GM21447 (cell line): Measurements from ENCODE around the gene CTNNBIP1.

Experiments
- ATAC-seq: cut with Tn5 transposase; IDR thresholded peaks from one replicate; pipeline ENCODE4 v1.9.1; 2021; ENCODE audit not compliant: unreplicated experiment

The CTNNBIP1 gene

DNA sequence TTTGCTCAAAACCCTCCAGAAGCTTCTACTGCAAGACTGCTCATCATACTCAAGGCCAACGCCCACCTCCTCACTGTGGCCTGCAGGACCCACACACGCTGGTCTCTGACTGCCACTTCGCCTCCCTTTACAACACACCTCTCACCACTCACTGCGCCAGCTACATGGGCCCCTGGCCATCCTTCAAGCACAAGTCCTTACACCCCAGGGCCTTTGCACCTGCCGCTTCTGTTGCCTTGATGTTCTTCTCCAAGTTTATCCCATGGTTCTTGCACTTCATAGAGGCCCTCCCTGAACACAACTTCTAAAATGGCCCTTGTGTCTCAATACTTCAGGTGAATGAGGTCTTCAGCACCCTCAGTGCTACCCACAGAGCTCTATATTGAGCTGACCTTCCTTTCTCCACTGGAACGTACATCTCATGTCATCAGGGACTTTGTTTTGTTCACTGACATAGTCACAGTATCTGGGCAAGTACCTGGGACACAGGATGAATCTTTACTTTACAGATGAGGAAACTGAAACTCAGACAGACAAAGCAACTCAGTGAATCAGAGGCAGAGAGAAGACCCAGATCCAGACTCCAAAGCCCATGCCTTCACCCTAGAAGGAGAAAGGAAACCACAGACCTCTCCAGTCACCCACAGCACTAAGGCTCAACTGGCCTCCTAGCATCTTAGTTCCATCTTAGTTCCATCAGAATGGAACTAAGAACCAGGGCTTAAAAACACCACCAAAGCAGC, 51.6 kb downstream of the CTNNBIP1 start:
- ATAC-seq: no peak

DNA sequence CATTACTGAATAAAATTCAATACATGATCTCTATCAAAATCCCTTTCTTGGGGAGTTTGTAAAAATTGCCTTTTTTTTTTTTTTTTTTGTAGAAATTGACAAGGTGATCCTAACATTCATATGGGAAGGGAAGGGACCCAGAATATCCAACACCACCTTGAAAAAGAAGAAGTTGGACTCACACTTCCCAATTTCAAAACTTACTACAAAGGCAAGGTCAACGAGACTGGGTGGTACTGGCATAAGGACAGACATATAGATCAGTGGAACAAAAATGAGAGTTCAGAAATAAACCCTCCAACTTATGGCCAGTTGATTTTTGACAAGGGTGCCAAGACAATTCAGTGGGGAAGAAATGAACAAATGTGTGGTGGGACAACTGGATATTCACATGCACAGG, 54.9 kb downstream of the CTNNBIP1 start:
- ATAC-seq: no peak

- no peak for ATAC-seq
Observed at GRCh38 chr1:9853249-9853595, 56.8 kb downstream of the CTNNBIP1 start.

- ATAC-seq: no peak
Observed at GRCh38 chr1:9852410-9853248, 57.4 kb downstream of the CTNNBIP1 start.

- no peak for ATAC-seq
Observed at GRCh38 chr1:9852004-9852403, 58.1 kb downstream of the CTNNBIP1 start.

GRCh38 chr1:9850442-9851162, 59.5 kb downstream of the CTNNBIP1 start:
- no peak for ATAC-seq

DNA sequence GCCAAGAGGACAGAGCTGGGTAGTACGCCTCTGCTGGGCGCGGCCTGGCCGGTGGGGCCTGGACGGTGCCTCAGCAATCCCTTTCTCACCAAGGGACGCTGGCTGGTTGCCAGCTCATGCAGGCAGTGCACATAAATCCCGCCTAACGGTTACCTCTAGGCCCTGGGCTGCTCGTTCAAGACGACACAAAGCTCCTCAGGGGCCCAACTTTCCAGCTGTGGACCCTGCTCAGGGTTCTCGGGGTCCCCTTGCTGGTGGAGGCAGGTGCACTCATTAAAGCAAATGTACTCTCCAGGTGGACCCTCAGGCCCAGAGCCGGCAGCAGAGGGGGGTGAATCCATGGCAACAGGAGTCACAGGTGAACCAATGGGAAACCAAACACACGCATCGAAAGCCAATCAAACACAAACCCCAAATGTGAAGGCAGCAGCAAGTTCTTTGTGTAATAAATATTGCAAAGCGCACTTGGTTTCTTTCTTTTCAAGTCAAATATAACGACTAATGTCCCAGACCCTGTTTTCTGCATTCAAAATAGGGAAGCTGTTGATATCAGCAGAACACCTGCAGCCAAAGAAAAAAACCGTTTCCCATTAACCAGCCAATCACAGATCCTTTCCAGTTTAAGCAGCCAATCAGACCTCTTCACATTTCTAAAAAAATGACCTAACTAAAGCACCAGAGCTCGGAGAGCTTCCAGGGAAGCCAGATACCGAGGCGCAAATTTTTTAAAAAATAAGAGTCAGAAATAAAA, 60.2 kb downstream of the CTNNBIP1 start:
- no peak for ATAC-seq

DNA sequence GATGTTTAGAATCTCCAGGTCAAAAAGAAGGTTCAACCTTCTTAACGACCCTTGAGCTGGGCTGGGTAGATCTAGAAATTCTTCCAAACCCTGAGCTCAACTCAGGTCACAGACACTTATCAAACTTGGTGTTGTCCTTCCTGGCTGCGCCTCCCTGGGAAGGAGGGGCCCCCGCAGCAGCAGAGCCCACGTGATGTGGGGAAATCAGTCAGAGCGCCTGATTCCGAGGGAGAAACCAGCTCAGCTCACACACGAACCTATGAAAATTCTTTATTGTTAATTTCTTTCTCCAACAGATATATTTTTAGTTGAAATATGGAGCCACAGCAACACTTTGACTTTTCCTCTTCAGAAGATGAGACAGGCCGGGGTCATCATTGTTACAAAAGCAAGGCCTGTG, 62.0 kb downstream of the CTNNBIP1 start:
- no peak for ATAC-seq

DNA sequence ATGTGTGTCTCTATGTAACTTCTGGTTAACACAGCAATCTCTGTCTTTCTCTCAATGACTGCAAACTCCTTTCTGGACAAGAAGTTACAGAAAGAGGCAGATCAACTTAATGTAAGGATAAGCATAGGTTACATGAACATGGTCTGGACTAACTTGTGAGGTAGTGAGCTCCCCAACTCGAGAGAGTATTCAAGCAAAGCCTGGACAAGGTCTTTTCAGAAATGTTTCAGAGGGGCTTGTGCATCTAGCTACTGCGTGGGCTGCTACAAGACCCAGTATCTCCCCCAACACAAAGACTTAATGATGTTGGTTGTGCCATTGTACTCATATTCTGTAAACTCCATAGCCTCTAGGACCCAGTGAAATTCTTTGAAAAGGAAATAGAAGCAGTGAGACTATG, 62.8 kb downstream of the CTNNBIP1 start:
- no peak for ATAC-seq

- no peak for ATAC-seq
Observed at GRCh38 chr1:9846611-9847171, 63.4 kb downstream of the CTNNBIP1 start.

- no peak for ATAC-seq
Observed at GRCh38 chr1:9845914-9846313, 64.2 kb downstream of the CTNNBIP1 start.

GRCh38 chr1:9844756-9845155, 65.3 kb downstream of the CTNNBIP1 start:
- ATAC-seq: no peak

DNA sequence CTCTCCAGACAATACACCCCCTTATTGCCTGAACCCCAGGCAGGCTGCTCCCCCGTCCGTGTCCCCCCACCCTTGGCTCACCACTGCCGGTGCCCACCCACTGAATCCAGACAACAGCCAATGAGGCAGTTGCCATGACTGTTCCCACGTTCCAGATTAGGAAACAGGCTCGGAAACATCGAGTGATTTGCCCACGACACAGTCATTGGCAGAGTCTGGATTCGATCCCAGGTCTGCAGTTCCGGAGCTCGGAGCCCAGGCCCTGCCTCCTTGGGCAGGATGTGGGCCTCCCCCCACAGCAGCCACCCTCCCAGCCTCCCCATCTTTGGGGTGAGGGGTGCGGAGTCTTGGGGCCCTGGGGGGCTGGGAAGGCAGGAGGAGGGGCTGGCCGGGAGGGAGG, 66.0 kb downstream of the CTNNBIP1 start:
- no peak for ATAC-seq

DNA sequence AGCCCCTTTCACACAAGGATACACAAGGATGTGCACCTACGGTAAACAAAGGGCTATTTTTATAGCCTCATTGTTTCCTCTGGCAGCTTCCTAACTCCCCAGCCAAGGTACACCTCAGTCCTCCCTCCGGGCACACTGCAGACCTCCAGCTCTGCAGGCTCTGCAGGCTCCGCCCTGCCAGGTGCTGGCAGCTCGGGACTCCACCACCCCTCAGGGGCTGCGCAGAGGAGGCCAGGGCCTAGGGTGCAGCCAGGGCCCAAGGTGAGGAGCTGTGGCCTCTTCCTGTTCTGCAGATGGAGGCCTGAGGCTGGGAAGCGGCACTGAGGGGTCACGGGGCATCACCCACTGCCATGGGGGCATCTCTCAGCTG, 66.5 kb downstream of the CTNNBIP1 start:
- no peak for ATAC-seq

DNA sequence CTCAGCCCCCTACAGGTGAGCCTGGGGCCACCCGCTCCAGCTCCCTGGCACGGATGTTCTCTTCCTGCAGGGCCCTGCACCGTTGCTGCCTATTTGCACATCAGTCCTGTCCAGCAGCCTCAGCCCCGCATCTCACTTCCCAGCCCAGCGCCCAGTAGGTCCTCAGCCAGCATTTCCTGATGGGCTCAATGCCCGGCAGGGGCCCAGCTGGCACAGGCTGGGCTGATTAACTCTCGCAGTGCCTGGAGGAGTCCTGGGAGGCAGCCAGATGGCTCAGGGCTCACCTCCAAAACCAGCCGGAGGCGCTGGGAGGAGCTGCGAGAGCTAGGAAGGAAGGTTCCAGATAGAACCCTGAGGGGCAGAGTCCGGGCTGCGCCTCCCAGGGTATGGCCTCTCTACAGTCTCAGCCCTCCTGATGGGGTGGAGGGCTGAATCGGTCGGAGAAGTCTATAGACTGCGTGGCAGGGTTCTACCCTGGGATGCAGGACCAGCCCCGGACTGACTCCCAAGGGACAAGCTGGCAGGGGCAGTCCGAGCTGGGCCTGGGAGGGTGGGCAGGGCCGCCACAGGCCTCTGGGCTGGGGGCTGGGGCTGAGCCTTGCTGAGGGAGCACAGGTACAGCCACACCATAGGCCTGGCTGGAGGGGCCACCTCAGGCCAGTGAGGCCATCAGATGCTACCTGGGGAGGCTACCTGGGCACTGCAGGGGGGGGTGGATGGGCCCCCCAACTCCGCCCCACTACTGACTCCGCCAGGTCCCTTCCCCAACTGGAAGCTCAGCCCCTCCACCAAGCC, 67.1 kb downstream of the CTNNBIP1 start:
- ATAC-seq: no peak

GRCh38 chr1:9842073-9842711, 67.9 kb downstream of the CTNNBIP1 start:
- no peak for ATAC-seq

- ATAC-seq: no peak
Observed at GRCh38 chr1:9841460-9841859, 68.6 kb downstream of the CTNNBIP1 start.

- ATAC-seq: no peak
Observed at GRCh38 chr1:9840176-9840575, 69.9 kb downstream of the CTNNBIP1 start.

- no peak for ATAC-seq
Observed at GRCh38 chr1:9838946-9839345, 71.1 kb downstream of the CTNNBIP1 start.

DNA sequence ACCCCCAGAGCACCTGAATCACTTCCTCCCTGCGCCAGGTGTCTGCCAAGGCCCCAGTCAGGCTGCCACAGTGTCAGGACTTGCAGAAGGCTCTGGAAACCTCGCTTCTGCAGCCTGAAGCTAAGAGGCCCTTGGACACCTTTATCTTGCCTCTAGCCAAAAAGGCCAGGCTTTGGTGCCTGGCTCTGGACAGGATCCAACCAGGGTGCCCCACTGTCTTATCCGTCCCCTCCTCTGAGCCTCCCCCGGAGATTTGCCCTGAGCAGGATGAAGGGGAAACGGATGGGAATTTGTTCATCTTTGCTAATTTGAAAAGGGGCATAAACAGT, 73.5 kb downstream of the CTNNBIP1 start:
- ATAC-seq: no peak
